Measurements from ENCODE around the gene DNTTIP2.

DNA sequence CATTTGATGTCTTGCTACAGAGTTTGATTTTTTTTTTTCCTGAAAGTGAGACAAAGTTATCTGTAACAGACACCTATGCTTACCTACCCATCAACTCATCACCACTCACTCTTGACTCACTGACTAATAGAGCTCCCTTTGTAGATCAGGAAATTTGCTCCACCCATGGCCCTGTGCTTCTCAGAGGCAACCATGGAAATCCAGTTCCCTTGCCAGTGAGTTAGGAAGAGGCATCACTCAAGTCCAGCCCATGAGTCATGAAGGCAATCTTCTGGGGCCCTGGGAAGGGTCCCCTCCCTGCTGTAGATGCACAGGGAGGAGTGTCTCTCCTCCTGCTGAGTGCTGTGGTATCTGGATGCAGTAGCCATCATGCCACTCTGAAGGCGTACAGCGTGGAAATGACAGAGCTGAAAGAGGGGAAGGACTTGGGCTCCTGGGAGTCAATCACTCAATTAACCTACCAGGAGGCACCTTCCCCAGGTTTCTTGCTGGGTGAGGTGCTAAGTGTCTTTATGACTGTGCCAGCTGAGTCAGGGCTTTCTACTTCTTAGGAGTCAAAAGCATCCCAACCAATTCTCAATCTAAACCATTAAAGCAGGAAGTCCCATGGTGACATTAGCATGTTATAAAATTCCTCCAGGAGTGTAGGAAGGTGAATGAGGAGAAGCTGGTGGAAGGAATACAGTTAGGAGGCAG is 56.1 kb downstream of the DNTTIP2 start:
- TF ChIP-seq, protein P1, sequence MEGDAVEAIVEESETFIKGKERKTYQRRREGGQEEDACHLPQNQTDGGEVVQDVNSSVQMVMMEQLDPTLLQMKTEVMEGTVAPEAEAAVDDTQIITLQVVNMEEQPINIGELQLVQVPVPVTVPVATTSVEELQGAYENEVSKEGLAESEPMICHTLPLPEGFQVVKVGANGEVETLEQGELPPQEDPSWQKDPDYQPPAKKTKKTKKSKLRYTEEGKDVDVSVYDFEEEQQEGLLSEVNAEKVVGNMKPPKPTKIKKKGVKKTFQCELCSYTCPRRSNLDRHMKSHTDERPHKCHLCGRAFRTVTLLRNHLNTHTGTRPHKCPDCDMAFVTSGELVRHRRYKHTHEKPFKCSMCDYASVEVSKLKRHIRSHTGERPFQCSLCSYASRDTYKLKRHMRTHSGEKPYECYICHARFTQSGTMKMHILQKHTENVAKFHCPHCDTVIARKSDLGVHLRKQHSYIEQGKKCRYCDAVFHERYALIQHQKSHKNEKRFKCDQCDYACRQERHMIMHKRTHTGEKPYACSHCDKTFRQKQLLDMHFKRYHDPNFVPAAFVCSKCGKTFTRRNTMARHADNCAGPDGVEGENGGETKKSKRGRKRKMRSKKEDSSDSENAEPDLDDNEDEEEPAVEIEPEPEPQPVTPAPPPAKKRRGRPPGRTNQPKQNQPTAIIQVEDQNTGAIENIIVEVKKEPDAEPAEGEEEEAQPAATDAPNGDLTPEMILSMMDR (IDR thresholded peaks at IDR 0.05) = no peak
- no peak for TF ChIP-seq POLR2A (IDR thresholded peaks at IDR 0.05)

All from uterus (tissue), 2 donors.